HepG2 (cell line): Measurements from ENCODE around the gene DYNC2I2.

Source experiments
- CTCF ChIP-seq: sonication (generic); formaldehyde crosslinking; IDR thresholded peaks from 2 replicates; pipeline ENCODE4 v1.5.0; 2020; ENCODE audit warnings: mild to moderate bottlenecking, missing genetic modification reagents, moderate library complexity
- NR2C2 ChIP-seq: sonication (generic); formaldehyde crosslinking; IDR thresholded peaks from 2 replicates; pipeline ENCODE4 v1.4.0; 2020; ENCODE audit warnings: missing genetic modification reagents, mild to moderate bottlenecking, moderate library complexity, borderline replicate concordance
- POLR2A ChIP-seq, 2 experiments: IDR thresholded peaks; 2 replicates each; pipeline ENCODE4 v1.6.1; 2011; ENCODE audit warnings: low read depth in 2 of 2, low read length in 2 of 2, mild to moderate bottlenecking in 1 of 2, moderate library complexity in 1 of 2; ENCODE audit not compliant: insufficient read depth in 1 of 2
- RNF2 ChIP-seq: fragments of 450-650 bp; conservative IDR thresholded peaks from 2 replicates; pipeline ENCODE4 v1.6.1; 2016; ENCODE audit warnings: low read depth
- TAF1 ChIP-seq: sonication (generic); formaldehyde crosslinking; IDR thresholded peaks from 2 replicates; pipeline ENCODE4 v1.4.0; 2020; ENCODE audit warnings: missing genetic modification reagents
- ZNF121 ChIP-seq: sonication (generic); formaldehyde crosslinking; IDR thresholded peaks from 2 replicates; pipeline ENCODE4 v1.5.0; 2020; ENCODE audit warnings: mild to moderate bottlenecking, missing genetic modification reagents
- ZNF629 ChIP-seq: sonication (generic); formaldehyde crosslinking; conservative IDR thresholded peaks from 2 replicates; pipeline ENCODE4 v1.5.0; 2020; ENCODE audit warnings: missing genetic modification reagents
- TF ChIP-seq, protein P1 (sequence below): sonication (generic); formaldehyde crosslinking; IDR thresholded peaks from 2 replicates; pipeline ENCODE4 v1.4.0; 2020; ENCODE audit warnings: missing genetic modification reagents, mild to moderate bottlenecking, borderline replicate concordance

DNA sequence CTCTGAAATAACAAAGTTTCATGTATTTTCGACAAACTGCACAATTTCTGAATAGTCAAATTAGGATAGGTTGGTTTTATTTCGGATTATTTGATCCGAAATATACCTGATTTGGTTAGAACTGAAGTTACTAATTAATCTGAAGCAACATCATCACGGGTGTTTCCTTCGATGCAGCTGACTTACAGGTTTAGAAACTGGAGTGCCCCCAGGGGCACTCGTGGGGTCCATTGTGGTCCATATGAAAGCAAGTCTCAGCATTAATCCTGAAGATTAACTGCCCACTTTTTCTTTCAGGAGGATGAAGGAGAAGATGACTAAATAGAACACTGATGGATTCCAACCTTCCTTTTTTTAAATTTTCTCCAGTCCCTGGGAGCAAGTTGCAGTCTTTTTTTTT lies 37.7 kb upstream of the DYNC2I2 start:
- TF ChIP-seq CTCF (CRISPR knock-in tag) (no peak), POLR2A (IDR thresholded peaks at IDR 0.05; ENCODE audit: insufficient read depth in 1 of 2, low read depth in 2 of 2, low read length in 2 of 2) (no peak), ZNF121 (CRISPR knock-in tag) (no peak), ZNF629 (CRISPR knock-in tag) (no peak), NR2C2 (CRISPR knock-in tag) (no peak), RNF2 (no peak), TAF1 (no peak)
- TF ChIP-seq, protein P1, sequence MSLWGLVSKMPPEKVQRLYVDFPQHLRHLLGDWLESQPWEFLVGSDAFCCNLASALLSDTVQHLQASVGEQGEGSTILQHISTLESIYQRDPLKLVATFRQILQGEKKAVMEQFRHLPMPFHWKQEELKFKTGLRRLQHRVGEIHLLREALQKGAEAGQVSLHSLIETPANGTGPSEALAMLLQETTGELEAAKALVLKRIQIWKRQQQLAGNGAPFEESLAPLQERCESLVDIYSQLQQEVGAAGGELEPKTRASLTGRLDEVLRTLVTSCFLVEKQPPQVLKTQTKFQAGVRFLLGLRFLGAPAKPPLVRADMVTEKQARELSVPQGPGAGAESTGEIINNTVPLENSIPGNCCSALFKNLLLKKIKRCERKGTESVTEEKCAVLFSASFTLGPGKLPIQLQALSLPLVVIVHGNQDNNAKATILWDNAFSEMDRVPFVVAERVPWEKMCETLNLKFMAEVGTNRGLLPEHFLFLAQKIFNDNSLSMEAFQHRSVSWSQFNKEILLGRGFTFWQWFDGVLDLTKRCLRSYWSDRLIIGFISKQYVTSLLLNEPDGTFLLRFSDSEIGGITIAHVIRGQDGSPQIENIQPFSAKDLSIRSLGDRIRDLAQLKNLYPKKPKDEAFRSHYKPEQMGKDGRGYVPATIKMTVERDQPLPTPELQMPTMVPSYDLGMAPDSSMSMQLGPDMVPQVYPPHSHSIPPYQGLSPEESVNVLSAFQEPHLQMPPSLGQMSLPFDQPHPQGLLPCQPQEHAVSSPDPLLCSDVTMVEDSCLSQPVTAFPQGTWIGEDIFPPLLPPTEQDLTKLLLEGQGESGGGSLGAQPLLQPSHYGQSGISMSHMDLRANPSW (CRISPR knock-in tag), result no peak
